HFFc6 (cell line): ENCODE measurements around the gene SLC16A4. TPM values are rescaled to one million over a fixed set of nuclear protein-coding genes. Genes with fewer than 3 reads are reported as not detected.
"Not testable (repeated sequence)": the region's sequence is repeated elsewhere in the genome, so short reads cannot be mapped to it uniquely, and the experiment has no call there.

ENCODE experiments used
- DNase-seq: peaks from one replicate; pipeline ENCODE4 v3.0.0-alpha.2; 2018
- H3K27ac Mint-ChIP-seq: 2 replicates; pipeline ENCODE4 v1.8.0; 2020; ENCODE audit warnings: mild to moderate bottlenecking, mixed read lengths
- H3K27me3 Mint-ChIP-seq: 2 replicates; pipeline ENCODE4 v1.8.0; 2021; ENCODE audit warnings: mild to moderate bottlenecking, moderate library complexity, mixed read lengths; ENCODE audit not compliant: insufficient read depth
- H3K36me3 Mint-ChIP-seq: 2 replicates; pipeline ENCODE4 v1.8.0; 2021; ENCODE audit warnings: low read depth, mixed read lengths
- H3K4me1 Mint-ChIP-seq: 2 replicates; pipeline ENCODE4 v1.8.0; 2020; ENCODE audit warnings: low read depth, mixed read lengths
- H3K4me3 Mint-ChIP-seq: 2 replicates; pipeline ENCODE4 v1.8.0; 2020; ENCODE audit warnings: mild to moderate bottlenecking, moderate library complexity, mixed read lengths
- H3K9me3 Mint-ChIP-seq: 2 replicates; pipeline ENCODE4 v1.8.0; 2020; ENCODE audit warnings: mild to moderate bottlenecking, mixed read lengths
- total RNA-seq, 6 experiments: library from RNA; stranded (reverse); fragmentation: NEBNext Ultra II Directional; extraction: Animal tissue kit (Norgen Biotek cat#: 25700); gene quantifications; 2 replicates in 1 of 6; 3 replicates in 5 of 6; pipeline ENCODE4 v1.2.3, GENCODE V29; 2021
- TF ChIP-seq, protein P1 (sequence below): fragments of 200-600 bp; sonication (generic); IDR thresholded peaks from 2 replicates; pipeline ENCODE4 v1.5.0; 2021; ENCODE audit warnings: antibody characterized with exemption, mild to moderate bottlenecking

The SLC16A4 gene
- total RNA-seq, 6 experiments from 2014 or later = 14.7 to 25.2 (median 21.5) TPM

DNA sequence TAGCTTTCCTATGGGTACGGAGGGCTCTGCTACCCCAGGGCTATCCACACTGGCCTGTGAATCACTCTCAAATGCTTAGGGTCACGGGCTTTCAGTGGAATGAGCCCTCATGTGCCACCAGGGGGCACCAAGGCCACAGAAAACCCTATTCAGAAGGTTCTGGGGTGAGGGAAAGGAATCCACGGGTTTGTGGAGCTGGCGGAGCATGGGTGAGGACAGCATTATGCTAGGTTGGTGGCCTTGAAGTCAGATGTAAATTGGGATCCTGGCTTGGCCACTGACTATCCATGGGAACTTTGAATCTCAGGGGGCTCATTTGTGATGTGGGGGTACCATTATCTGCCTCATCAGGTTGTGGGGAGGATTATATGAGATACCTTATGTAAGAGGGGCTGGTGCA lies 21.8 kb upstream of the SLC16A4 start:
- no peaks in the 10 kb centered on the region for H3K9me3 Mint-ChIP-seq
- H3K27me3 Mint-ChIP-seq = peaks cover 9% of the 10 kb centered on the region; the same call in 1 of the 2 replicates
- TF ChIP-seq, protein P1, sequence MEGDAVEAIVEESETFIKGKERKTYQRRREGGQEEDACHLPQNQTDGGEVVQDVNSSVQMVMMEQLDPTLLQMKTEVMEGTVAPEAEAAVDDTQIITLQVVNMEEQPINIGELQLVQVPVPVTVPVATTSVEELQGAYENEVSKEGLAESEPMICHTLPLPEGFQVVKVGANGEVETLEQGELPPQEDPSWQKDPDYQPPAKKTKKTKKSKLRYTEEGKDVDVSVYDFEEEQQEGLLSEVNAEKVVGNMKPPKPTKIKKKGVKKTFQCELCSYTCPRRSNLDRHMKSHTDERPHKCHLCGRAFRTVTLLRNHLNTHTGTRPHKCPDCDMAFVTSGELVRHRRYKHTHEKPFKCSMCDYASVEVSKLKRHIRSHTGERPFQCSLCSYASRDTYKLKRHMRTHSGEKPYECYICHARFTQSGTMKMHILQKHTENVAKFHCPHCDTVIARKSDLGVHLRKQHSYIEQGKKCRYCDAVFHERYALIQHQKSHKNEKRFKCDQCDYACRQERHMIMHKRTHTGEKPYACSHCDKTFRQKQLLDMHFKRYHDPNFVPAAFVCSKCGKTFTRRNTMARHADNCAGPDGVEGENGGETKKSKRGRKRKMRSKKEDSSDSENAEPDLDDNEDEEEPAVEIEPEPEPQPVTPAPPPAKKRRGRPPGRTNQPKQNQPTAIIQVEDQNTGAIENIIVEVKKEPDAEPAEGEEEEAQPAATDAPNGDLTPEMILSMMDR = peak; percentile 92
- no peak overlapping the region for H3K4me3 Mint-ChIP-seq
- no peak overlapping the region for H3K27ac Mint-ChIP-seq
- DNase-seq = peak; percentile 71
- H3K4me1 Mint-ChIP-seq = peaks cover 13% of the 10 kb centered on the region
- H3K36me3 Mint-ChIP-seq = peaks cover 3% of the 10 kb centered on the region

- no peak overlapping the region for H3K27ac Mint-ChIP-seq
- no peak overlapping the region for H3K4me3 Mint-ChIP-seq
- TF ChIP-seq, protein P1 = no peak
- H3K36me3 Mint-ChIP-seq = peaks cover 7% of the 10 kb centered on the region
- peaks cover 15% of the 10 kb centered on the region for H3K4me1 Mint-ChIP-seq
- H3K27me3 Mint-ChIP-seq = peaks cover 2% of the 10 kb centered on the region
- DNase-seq = no peak
- H3K9me3 Mint-ChIP-seq = no peaks in the 10 kb centered on the region
These were observed 20.4 kb upstream of the SLC16A4 start for GRCh38 chr1:110411173-110411735.

DNA sequence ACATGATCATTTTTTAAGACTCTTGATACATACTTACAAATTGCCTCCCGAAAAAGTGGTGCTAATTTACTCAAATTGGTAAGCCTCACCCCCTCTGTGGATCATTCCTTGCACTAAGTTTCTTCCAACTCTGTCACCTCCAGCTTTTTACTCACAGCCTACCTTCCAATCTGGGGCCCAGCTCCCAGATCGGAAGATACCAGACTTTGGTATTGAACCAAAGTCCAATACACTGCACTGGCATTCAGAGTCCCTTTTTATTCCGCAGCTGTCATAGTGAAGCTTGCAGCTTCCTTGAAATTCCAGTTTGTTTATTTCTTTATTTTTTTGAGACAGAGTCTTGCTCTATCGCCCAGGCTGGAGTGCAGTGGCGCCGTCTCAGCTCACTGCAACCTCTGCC lies 18.5 kb upstream of the SLC16A4 start:
- Mint-ChIP-seq H3K36me3 (peaks cover 7% of the 10 kb centered on the region), H3K4me3 (no peak overlapping the region), H3K4me1 (peaks cover 19% of the 10 kb centered on the region), H3K9me3 (no peaks in the 10 kb centered on the region), H3K27me3 (peaks cover 2% of the 10 kb centered on the region), H3K27ac (peak overlapping the region; percentile 33; the same call in 1 of the 2 replicates)
- no peak for DNase-seq
- TF ChIP-seq, protein P1 = no peak

DNA sequence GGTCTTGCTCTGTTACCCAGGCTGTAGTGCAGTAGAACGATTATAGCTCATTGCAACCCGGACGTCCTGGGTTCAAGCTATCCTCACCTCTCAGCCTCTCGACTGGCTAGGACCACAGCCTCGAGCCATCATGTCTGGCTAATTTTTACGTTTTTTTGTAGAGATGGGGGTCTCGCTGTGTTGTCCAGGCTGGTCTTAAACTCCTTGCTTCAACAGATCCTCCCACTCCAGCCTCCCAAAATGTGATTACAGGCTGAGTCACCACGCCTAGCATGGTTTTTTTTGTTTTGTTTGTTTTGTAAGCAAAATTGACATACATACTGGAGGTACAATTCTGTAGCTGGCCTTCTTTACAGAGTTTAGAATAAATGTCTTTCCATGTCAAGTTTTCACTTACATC lies 17.7 kb upstream of the SLC16A4 start:
- 0 out of 2 replicates have a peak overlapping the region, but pooled peaks have one; percentile 31 for H3K27ac Mint-ChIP-seq
- H3K4me3 Mint-ChIP-seq = peak overlapping the region; percentile 97
- peaks cover 19% of the 10 kb centered on the region for H3K4me1 Mint-ChIP-seq
- peaks cover 2% of the 10 kb centered on the region for H3K27me3 Mint-ChIP-seq
- no peak for DNase-seq
- TF ChIP-seq, protein P1 = no peak
- peaks cover 7% of the 10 kb centered on the region for H3K36me3 Mint-ChIP-seq
- H3K9me3 Mint-ChIP-seq = no peaks in the 10 kb centered on the region

- peak within 1 kb of the TSS; percentile 97 for H3K4me3 Mint-ChIP-seq
- TF ChIP-seq, protein P1 = no peak; the same call in none of the 2 replicates
- peak; percentile 91 for DNase-seq
- peaks cover 19% of the 10 kb centered on the region for H3K4me1 Mint-ChIP-seq
- H3K27me3 Mint-ChIP-seq = peaks cover 2% of the 10 kb centered on the region
- peak within 1 kb of the TSS; percentile 98 for H3K27ac Mint-ChIP-seq
- peaks cover 7% of the 10 kb centered on the region for H3K36me3 Mint-ChIP-seq
- H3K9me3 Mint-ChIP-seq = no peaks in the 10 kb centered on the region
These were observed 16.7 kb upstream of the SLC16A4 start, which contains the start of gene LAMTOR5 for GRCh38 chr1:110407260-110408210. TSS of gene LAMTOR5 (minus strand) at chr1:110407694. CDS start at chr1:110407620, 74 bp downstream.

- not testable (repeated sequence) for DNase-seq, H3K9me3 Mint-ChIP-seq, H3K36me3 Mint-ChIP-seq, H3K27me3 Mint-ChIP-seq, H3K27ac Mint-ChIP-seq
- peaks cover 19% of the 10 kb centered on the region for H3K4me1 Mint-ChIP-seq
- peak overlapping the region; percentile 97 for H3K4me3 Mint-ChIP-seq
These were observed 15.6 kb upstream of the SLC16A4 start for GRCh38 chr1:110406407-110406806.
